A673 (cell line): Measurements from ENCODE around the gene MYOCD.

Source experiments
- CTCF ChIP-seq: fragments of 300-800, 200-600 bp; sonication (generic); conservative IDR thresholded peaks from 2 replicates; pipeline ENCODE4 v1.5.1; 2017; ENCODE audit warnings: low read depth, mild to moderate bottlenecking, antibody characterized with exemption, low read length, moderate library complexity, mixed read lengths
- EZH2 ChIP-seq: fragments of 200-600 bp; sonication (generic); IDR thresholded peaks from 2 replicates; pipeline ENCODE4 v1.6.1; 2017; ENCODE audit warnings: borderline replicate concordance, low read depth, mild to moderate bottlenecking, mixed read lengths, antibody characterized with exemption, low read length; ENCODE audit not compliant: poor library complexity, severe bottlenecking

DNA sequence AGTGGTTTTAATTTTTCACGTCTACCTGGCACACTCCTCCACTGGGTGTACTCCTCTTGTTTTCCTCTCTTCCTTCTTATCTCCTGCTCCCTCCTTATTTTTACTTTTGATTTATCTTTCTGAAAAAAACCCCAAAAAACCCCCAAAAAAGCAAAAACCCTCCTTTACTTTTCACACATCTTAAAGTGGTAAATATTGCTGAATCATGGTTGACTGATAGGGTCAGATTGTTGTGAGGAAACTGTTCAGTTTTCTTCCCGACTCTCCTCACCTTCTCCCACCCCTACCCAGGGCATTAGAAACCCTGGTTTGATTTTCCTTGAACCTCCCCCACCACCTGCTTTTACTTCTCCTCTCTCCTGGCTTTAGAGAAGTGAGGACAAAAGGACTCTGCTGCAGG, 149.0 kb downstream of the MYOCD start:
- TF ChIP-seq CTCF = no peak
- TF ChIP-seq EZH2 = no peak
